A549 (cell line): ENCODE data around the gene PUM1.

Experiments used
- BHLHE40 ChIP-seq: IDR thresholded peaks from 2 replicates; pipeline ENCODE4 v1.6.1; 2012; ENCODE audit warnings: low read depth, low read length, inconsistent platforms
- EP300 ChIP-seq, 2 experiments: fragments of >200 bp; sonication (Bioruptor Twin); formaldehyde crosslinking; IDR thresholded peaks; 2 replicates in 1 of 2; 3 replicates in 1 of 2; pipeline ENCODE4 v1.6.1; 2016 to 2017
- MAFK ChIP-seq: fragments of 450-650 bp; IDR thresholded peaks from 2 replicates; pipeline ENCODE4 v1.6.1; 2014; ENCODE audit not compliant: partially characterized antibody
- POLR2A ChIP-seq: IDR thresholded peaks from 2 replicates; pipeline ENCODE4 v1.6.1; 2012; ENCODE audit warnings: mild to moderate bottlenecking, low read length
- SREBF2 ChIP-seq: fragments of 450-650 bp; IDR thresholded peaks from 2 replicates; pipeline ENCODE4 v1.6.1; 2014; ENCODE audit warnings: mild to moderate bottlenecking, moderate library complexity
- TF ChIP-seq, protein P1 (sequence below): fragments of >200 bp; sonication (Bioruptor Twin); formaldehyde crosslinking; IDR thresholded peaks from 3 replicates; pipeline ENCODE4 v1.5.1; 2016
- TF ChIP-seq, protein P2 (sequence below): fragments of 200-600 bp; sonication (generic); IDR thresholded peaks from 2 replicates; pipeline ENCODE4 v1.6.1; 2016; ENCODE audit warnings: antibody characterized with exemption, mild to moderate bottlenecking, moderate library complexity
- TF ChIP-seq, protein P3 (sequence below): IDR thresholded peaks from 2 replicates; pipeline ENCODE4 v1.6.1; 2012

DNA sequence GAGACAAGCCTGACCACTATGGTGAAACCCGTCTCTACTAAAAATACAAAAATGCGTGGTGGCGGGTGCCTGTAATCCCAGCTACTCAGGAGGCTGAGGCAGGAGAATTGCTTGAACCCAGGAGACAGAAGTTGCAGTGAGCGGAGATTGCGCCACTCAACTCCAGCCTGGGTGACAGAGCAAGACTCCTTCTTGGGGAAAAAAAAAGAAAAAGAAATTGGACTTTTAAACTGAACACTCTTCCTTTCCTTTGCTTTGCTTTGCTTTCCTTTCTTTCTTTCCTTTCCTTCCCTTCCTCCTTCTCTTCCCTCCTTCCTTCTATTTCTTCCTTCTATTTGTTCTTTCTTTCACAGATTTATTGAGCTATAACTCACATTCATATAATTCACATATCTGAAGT lies 43.3 kb upstream of the PUM1 start:
- TF ChIP-seq, protein P1, sequence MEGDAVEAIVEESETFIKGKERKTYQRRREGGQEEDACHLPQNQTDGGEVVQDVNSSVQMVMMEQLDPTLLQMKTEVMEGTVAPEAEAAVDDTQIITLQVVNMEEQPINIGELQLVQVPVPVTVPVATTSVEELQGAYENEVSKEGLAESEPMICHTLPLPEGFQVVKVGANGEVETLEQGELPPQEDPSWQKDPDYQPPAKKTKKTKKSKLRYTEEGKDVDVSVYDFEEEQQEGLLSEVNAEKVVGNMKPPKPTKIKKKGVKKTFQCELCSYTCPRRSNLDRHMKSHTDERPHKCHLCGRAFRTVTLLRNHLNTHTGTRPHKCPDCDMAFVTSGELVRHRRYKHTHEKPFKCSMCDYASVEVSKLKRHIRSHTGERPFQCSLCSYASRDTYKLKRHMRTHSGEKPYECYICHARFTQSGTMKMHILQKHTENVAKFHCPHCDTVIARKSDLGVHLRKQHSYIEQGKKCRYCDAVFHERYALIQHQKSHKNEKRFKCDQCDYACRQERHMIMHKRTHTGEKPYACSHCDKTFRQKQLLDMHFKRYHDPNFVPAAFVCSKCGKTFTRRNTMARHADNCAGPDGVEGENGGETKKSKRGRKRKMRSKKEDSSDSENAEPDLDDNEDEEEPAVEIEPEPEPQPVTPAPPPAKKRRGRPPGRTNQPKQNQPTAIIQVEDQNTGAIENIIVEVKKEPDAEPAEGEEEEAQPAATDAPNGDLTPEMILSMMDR = no peak
- TF ChIP-seq BHLHE40 = no peak
- TF ChIP-seq, protein P2, sequence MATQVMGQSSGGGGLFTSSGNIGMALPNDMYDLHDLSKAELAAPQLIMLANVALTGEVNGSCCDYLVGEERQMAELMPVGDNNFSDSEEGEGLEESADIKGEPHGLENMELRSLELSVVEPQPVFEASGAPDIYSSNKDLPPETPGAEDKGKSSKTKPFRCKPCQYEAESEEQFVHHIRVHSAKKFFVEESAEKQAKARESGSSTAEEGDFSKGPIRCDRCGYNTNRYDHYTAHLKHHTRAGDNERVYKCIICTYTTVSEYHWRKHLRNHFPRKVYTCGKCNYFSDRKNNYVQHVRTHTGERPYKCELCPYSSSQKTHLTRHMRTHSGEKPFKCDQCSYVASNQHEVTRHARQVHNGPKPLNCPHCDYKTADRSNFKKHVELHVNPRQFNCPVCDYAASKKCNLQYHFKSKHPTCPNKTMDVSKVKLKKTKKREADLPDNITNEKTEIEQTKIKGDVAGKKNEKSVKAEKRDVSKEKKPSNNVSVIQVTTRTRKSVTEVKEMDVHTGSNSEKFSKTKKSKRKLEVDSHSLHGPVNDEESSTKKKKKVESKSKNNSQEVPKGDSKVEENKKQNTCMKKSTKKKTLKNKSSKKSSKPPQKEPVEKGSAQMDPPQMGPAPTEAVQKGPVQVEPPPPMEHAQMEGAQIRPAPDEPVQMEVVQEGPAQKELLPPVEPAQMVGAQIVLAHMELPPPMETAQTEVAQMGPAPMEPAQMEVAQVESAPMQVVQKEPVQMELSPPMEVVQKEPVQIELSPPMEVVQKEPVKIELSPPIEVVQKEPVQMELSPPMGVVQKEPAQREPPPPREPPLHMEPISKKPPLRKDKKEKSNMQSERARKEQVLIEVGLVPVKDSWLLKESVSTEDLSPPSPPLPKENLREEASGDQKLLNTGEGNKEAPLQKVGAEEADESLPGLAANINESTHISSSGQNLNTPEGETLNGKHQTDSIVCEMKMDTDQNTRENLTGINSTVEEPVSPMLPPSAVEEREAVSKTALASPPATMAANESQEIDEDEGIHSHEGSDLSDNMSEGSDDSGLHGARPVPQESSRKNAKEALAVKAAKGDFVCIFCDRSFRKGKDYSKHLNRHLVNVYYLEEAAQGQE = no peak
- no peak for TF ChIP-seq SREBF2
- no peak for TF ChIP-seq EP300 (IDR thresholded peaks at IDR 0.05)
- TF ChIP-seq MAFK = no peak
- no peak for TF ChIP-seq POLR2A
- TF ChIP-seq, protein P3, sequence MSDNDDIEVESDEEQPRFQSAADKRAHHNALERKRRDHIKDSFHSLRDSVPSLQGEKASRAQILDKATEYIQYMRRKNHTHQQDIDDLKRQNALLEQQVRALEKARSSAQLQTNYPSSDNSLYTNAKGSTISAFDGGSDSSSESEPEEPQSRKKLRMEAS = no peak
